Type B pancreatic cell (in vitro differentiated cells): ENCODE data around the gene UCHL1. TPM values are rescaled to one million over a fixed set of nuclear protein-coding genes. Genes with fewer than 3 reads are reported as not detected.

Source experiments
- DNase-seq: peaks from one replicate; pipeline ENCODE4 v3.0.0; 2021; ENCODE audit warnings: mixed read lengths; ENCODE audit not compliant: unreplicated experiment; ENCODE audit errors: extremely low spot score
- H3K27ac Mint-ChIP-seq: 2 replicates; pipeline ENCODE4 v1.8.0; 2021; ENCODE audit warnings: mild to moderate bottlenecking, mixed read lengths
- H3K27me3 Mint-ChIP-seq: 2 replicates; pipeline ENCODE4 v1.8.0; 2021; ENCODE audit warnings: mixed read lengths
- H3K36me3 Mint-ChIP-seq: 2 replicates; pipeline ENCODE4 v1.8.0; 2021; ENCODE audit warnings: mixed read lengths
- H3K4me1 Mint-ChIP-seq: one replicate; pipeline ENCODE4 v1.8.0; 2021; ENCODE audit warnings: mixed read lengths; ENCODE audit not compliant: unreplicated experiment
- H3K4me3 Mint-ChIP-seq: 2 replicates; pipeline ENCODE4 v1.8.0; 2021; ENCODE audit warnings: mild to moderate bottlenecking, mixed read lengths
- H3K9me3 Mint-ChIP-seq: 2 replicates; pipeline ENCODE4 v1.8.0; 2021; ENCODE audit warnings: mixed read lengths
- CTCF ChIP-seq: fragments of 200-600 bp; sonication (generic); conservative IDR thresholded peaks from 2 replicates; pipeline ENCODE4 v1.5.0; 2021; ENCODE audit warnings: antibody characterized with exemption, mild to moderate bottlenecking
- total RNA-seq: library from RNA; stranded (reverse); gene quantifications from 2 replicates; pipeline ENCODE4 v1.2.1, GENCODE V29; 2021; ENCODE audit warnings: low replicate concordance

The UCHL1 gene
- total RNA-seq, 1 donor from 2014 or later = 183 TPM

- Mint-ChIP-seq H3K36me3 (no peaks in the 10 kb centered on the region), H3K4me3 (no peak overlapping the region), H3K27me3 (no peaks in the 10 kb centered on the region), H3K9me3 (no peaks in the 10 kb centered on the region), H3K4me1 (no peaks in the 10 kb centered on the region), H3K27ac (no peak overlapping the region)
- TF ChIP-seq CTCF = no peak
- no peak for DNase-seq
These were observed 42.8 kb downstream of the UCHL1 start for GRCh38 chr4:41299486-41299885.

- Mint-ChIP-seq H3K4me1 (no peaks in the 10 kb centered on the region), H3K9me3 (no peaks in the 10 kb centered on the region), H3K4me3 (no peak overlapping the region), H3K36me3 (no peaks in the 10 kb centered on the region), H3K27me3 (no peaks in the 10 kb centered on the region), H3K27ac (no peak overlapping the region)
- no peak for TF ChIP-seq CTCF
- DNase-seq = no peak
These were observed 44.4 kb downstream of the UCHL1 start for GRCh38 chr4:41301137-41301536.

GRCh38 chr4:41303372-41304118 lies 46.8 kb downstream of the UCHL1 start:
- DNase-seq = no peak
- TF ChIP-seq CTCF = no peak
- Mint-ChIP-seq H3K36me3 (no peaks in the 10 kb centered on the region), H3K9me3 (no peaks in the 10 kb centered on the region), H3K4me3 (no peak overlapping the region), H3K27me3 (no peaks in the 10 kb centered on the region), H3K4me1 (no peaks in the 10 kb centered on the region), H3K27ac (no peak overlapping the region)

- Mint-ChIP-seq H3K27me3 (no peaks in the 10 kb centered on the region), H3K9me3 (no peaks in the 10 kb centered on the region), H3K4me3 (no peak overlapping the region), H3K4me1 (no peaks in the 10 kb centered on the region), H3K27ac (no peak overlapping the region), H3K36me3 (no peaks in the 10 kb centered on the region)
- DNase-seq = no peak
- TF ChIP-seq CTCF = no peak
These were observed 47.5 kb downstream of the UCHL1 start for GRCh38 chr4:41304221-41304620.

GRCh38 chr4:41305476-41305875 lies 48.7 kb downstream of the UCHL1 start:
- no peaks in the 10 kb centered on the region for H3K9me3 Mint-ChIP-seq
- TF ChIP-seq CTCF = no peak
- no peaks in the 10 kb centered on the region for H3K36me3 Mint-ChIP-seq
- DNase-seq = no peak
- no peaks in the 10 kb centered on the region for H3K27me3 Mint-ChIP-seq
- no peak overlapping the region for H3K27ac Mint-ChIP-seq
- H3K4me1 Mint-ChIP-seq = no peaks in the 10 kb centered on the region
- H3K4me3 Mint-ChIP-seq = no peak overlapping the region
